ENCODE data around the gene FOXL2NB.

FOXL2NB gene

DNA sequence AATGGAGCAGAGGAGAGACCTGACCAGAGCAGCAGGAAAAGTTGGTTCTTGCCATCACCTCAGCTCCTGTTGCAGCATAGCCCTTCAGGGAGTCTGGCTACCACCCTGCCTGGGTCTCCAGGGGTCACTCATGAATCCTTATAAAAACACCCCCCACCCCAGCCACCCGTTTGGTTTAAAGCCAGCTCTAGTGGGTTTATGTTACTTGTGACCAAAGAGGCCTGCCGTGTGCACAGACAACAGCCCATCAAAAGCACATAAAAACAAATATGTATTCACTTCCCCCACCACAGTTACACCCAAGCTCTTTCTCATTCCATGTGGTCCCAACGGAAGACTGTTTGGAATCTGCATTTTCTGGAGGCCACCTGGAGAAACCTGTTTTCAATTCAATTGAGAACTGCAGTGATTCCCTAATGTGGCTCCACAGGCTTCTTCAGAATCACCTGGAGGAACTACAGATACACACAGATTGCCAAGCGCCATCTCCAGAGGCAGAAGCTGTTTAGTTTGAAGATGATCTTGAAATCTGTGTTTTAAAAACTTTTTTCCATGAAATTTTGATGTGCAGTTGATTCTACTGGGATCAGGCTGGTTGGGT, 13.8 kb upstream of the FOXL2NB start:
- DNase-seq (ENCODE audit: insufficient read length, low spot score) (no peak), FAIRE-seq (no peak)
- TF ChIP-seq CTCF (IDR thresholded peaks at IDR 0.05; ENCODE audit: insufficient read depth, missing control alignments), result no peak

DNA sequence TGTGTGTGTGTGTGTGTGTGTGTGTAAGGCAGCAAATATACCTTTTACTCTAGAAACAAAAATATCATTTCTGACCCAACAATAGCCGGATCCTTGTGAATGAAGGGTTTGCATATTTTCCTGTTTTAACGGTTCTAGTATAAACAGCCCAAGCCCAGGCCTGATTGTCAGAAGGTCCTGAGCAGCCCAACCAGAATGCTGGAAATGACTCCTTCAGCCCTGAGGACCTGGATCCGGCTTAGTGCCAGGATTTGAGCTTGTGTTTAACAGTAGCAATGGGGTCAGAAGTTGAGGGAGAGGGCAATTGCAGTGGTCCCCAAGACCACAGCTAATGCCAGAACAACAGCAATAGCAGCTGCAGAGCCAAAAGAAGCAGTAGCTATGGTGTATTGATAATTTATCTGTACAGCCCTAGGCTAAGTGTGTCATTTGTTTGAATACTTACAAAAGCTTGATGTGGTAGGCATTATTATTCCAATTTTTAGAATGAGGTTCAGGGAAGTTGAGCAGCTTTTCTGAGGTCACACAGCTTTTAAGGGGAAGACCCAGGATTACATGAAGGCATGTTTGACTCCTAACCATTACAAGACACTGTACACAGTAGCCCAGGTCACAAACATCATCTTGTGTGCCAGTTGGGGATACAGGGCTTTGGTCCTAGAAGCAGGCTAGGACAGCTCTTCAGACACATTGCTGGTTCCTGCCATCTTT, 12.9 kb upstream of the FOXL2NB start:
- FAIRE-seq (no peak), DNase-seq (ENCODE audit: insufficient read length, low spot score) (no peak)
- no peak for TF ChIP-seq CTCF (IDR thresholded peaks at IDR 0.05; ENCODE audit: insufficient read depth, missing control alignments)

DNA sequence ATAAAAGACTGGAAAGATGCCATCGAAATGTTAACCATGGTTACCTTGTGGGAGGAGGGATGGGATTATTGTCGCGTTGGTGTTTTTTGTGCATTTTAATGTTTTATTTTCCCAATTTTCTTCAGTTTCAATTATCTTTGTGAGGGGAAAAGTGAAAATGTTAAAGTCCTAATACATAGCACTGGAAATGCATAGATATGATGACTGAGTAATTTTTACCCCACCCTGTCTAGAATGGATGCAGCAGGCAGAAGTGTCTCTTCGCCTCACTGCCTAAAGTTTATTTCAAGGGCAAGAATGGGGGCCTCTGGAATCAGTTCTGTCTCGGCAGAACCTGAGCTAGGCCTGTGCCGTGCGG, 11.5 kb upstream of the FOXL2NB start:
- DNase-seq (ENCODE audit: insufficient read length, low spot score) (no peak), FAIRE-seq (no peak)
- TF ChIP-seq CTCF (IDR thresholded peaks at IDR 0.05; ENCODE audit: insufficient read depth, missing control alignments), result no peak

DNA sequence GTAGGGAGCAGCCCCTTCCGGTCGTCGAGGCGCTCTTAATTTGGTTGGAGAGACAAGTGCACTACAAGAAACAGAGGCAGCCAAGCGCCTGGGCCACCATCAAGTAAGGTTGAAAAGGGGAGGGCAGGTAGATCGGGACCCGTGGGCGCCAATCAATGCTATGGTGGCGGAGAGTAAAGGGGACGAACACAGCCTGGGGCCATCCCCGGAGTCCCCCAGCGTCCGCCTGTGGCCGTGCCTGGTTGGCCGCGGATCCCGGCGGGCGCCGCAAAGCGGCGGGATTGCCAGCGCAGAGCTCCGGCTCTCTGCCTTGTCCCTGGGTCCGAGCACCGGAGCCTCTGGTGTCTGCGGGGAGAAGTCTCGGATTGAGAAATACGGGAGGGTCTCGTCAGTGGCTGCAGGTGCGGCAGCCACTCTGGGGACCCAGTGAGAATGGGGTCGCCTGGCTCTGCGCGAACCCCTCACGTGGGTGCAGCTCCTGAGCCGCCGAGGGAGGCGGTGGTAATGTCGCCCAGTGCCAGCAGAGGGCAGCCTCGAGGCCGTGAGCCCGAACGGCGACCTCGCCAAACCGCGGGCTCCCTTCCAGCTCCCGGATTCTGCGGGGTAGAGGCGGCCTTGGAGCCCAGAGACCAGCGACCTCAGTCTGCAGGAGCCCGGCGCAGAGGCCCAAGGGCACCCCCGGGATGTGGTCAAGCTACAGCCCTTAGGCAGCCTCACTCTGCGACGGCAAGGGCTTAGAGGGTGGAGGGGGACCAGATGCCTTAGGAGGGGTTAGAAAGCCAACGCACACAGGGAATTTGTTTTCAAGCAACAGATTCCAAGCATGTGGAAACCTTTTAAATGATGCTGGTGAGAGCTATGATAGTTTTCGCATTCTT, 10.9 kb upstream of the FOXL2NB start:
- peak; percentile 74 for TF ChIP-seq CTCF (IDR thresholded peaks at IDR 0.05; ENCODE audit: insufficient read depth, missing control alignments)
- peak; percentile 93 for DNase-seq (ENCODE audit: insufficient read length, low spot score)
- no peak for FAIRE-seq

DNA sequence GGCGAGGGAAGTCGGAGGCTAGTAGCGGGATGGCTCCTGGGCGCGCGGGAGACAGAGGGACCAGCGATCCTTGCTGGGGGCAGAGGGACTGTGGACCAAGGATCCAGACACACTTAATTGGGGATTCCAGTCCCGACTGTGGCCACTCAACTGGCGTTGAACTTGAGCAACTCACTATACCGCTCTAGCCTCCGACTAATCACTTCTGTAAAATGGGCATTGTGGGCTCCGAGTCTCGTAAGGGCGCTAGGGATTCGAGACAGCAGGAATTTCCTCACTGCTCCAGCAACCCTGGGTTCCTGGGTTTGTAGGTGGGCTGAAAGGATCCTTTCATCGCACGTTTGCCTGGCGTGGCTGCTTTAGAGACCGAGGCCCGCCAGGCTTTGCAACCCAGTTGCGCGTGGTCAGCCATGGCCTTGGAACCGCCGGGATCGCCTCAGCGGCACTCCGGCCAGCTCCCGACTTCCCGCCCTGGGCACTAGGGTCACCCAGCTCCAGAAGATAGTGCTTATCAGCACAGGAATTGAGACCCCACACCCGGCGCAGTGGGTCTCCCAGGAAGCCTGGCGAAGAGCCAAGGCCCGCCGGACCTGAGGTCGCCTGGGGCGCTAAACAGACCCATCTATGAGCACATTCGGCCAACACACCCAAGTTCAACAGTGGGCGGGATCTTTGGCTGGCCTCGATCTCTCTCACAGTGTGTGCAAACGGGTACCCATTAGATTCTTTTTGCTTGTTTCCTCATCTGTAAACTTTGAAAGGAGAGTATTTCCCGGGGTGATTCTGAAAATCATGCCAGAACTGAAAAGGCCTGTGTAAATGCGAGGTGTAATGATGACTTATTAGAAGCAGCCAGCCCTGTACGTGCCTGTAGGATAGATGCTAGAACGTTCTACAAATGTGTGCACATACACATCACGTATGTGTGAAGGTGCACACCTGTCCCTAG, 10.0 kb upstream of the FOXL2NB start:
- DNase-seq (ENCODE audit: insufficient read length, low spot score) (no peak), FAIRE-seq (no peak)
- TF ChIP-seq CTCF (IDR thresholded peaks at IDR 0.05; ENCODE audit: insufficient read depth, missing control alignments), result no peak

- DNase-seq (ENCODE audit: insufficient read length, low spot score) (no peak), FAIRE-seq (no peak)
- TF ChIP-seq CTCF (IDR thresholded peaks at IDR 0.05; ENCODE audit: insufficient read depth, missing control alignments), result no peak
Measured at GRCh38 chr3:138937690-138938055, 9.3 kb upstream of the FOXL2NB start.

Data from D721Med (cell line).